Astrocyte of the spinal cord (primary cell): ENCODE data around the gene KLF7.

ENCODE experiments used
- DNase-seq: peaks from one replicate; pipeline ENCODE4 v3.0.0; 2011; ENCODE audit warnings: low read depth, low spot score
- H3K4me3 ChIP-seq: 2 replicates; pipeline ENCODE4 v1.5.1; 2011; ENCODE audit warnings: low read depth, mild to moderate bottlenecking, low read length, moderate library complexity
- in situ Hi-C: cut with HindIII; loops from 2 replicates; pipeline ENCODE4 v1.10.0; 2017; ENCODE audit warnings: low sequenced_read_pairs
- TF ChIP-seq, protein P1 (sequence below): IDR thresholded peaks from 2 replicates; pipeline ENCODE4 v1.5.1; 2012; ENCODE audit warnings: low read depth, mild to moderate bottlenecking, low read length, inconsistent platforms

The KLF7 gene

DNA sequence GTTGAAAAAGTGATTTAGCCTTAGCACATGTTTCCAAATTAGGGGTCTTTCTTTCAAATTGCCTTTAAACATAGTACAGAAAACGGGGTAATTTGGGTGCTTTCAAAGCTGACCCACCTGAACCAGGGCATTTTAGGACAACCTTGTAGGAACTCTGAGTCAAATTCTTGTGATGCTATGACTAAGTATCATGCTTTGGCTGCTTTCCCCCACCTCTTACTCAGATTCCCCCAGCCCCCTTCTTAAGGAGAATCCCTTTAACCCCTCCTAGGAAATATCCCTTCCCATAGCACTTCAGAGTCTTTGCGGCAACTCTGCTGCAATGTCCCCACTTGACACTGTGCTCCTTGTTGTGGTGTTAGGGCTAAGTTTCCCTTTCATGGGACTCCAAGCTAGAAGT lies 18.6 kb upstream of the KLF7 start:
- peak; percentile 46 for DNase-seq
- no peak overlapping the region for H3K4me3 ChIP-seq
- in situ Hi-C loops, result no loop called here
- TF ChIP-seq, protein P1, sequence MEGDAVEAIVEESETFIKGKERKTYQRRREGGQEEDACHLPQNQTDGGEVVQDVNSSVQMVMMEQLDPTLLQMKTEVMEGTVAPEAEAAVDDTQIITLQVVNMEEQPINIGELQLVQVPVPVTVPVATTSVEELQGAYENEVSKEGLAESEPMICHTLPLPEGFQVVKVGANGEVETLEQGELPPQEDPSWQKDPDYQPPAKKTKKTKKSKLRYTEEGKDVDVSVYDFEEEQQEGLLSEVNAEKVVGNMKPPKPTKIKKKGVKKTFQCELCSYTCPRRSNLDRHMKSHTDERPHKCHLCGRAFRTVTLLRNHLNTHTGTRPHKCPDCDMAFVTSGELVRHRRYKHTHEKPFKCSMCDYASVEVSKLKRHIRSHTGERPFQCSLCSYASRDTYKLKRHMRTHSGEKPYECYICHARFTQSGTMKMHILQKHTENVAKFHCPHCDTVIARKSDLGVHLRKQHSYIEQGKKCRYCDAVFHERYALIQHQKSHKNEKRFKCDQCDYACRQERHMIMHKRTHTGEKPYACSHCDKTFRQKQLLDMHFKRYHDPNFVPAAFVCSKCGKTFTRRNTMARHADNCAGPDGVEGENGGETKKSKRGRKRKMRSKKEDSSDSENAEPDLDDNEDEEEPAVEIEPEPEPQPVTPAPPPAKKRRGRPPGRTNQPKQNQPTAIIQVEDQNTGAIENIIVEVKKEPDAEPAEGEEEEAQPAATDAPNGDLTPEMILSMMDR, result no peak

DNA sequence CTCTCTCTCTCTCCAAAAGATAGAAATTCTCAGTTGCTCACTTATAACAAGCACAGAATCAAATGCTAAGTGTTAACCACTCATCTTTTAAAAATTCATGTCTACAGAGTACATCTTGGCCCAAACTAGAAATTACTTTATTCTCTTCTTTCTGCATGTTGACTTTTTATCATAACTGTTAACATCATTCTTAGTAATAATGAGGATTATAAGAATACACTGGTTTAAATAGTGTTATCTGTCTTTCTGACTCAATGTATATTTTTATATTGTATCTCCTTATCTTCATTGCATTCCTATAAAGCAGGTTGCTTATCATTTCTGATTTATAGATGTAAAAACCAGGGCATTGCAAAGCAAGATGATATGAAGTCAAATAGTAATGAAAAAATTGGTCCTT lies 17.8 kb upstream of the KLF7 start:
- no peak overlapping the region for H3K4me3 ChIP-seq
- TF ChIP-seq, protein P1, result no peak
- in situ Hi-C loops, result no loop called here
- no peak for DNase-seq

DNA sequence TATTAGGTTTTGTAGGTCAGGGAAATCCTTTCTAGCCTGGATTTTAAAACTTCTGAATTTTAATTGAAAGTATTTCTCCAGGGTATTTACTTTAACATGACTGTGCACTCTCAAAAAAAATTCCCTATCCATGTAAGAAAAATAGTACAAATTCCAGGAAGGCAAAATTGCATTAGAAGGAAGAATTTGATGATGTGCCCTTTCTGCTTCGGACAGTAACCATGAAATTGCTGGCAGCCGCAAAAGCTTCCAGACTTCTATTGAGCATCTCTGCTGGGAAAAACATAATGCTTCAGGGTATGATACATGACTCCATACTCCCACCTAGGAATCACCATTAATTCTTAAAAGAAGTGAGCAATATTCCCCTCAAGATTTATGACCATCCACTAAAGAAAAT lies 17.2 kb upstream of the KLF7 start:
- TF ChIP-seq, protein P1, result no peak
- in situ Hi-C loops, result no loop called here
- DNase-seq, result peak; percentile 26

DNA sequence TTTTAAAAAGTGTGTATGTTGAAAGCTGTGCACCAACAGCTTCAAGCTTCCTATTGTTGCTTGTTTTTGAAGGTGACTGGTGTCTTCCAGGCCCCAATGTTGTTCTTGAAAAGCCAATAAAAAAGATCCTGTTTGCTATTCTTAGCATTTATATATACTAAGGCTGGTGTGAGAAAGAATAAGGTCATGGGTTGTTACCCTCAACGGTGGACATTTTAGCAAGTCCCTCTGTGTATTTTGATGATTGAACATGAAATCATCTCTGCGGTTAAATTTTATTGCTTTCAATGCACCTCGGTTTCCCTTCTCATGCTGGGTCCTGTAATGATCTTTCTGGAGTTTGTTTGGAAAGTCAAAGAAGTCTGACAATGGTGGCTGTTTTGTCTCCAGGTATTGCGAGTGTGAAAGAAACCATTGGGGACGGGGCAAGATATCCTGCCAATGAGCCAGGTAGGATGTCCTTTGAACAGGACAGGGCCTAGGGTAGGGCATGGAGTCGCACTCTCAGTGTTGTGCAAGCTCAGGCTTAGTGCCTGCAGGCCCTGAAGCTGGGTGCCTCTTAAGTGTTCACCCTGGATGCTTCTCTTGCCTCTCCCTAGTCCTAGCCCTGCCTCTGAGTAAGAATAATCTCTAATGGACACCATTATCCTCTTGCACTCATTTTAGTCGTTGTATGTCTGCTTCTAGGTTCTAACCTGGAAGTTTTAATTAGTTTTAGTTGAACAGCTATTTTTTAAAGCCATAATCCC lies 16.0 kb upstream of the KLF7 start:
- TF ChIP-seq, protein P1, result no peak
- no peak overlapping the region for H3K4me3 ChIP-seq
- DNase-seq, result no peak
- in situ Hi-C loops, result no loop called here

More for the DNA sequence above, 17.2 kb upstream of the KLF7 start:
- no peak overlapping the region for H3K4me3 ChIP-seq

DNA sequence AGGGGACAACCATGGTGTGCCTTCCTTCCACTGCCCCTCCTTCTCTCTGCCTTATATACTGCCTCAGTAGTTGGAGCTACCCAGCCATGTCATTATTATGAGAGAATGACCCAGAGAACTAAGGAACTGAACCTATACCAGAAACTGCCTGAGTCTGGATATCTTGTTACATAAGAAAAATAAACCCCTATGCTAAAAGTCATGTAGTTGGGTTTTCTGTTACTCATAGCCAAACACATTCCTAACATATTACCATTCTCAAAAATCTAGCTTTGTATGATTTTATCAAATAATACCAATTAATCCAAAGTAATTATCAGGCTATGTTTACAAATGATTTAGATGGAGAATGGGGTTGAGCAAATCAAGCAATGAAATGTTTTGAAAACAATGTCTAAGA lies 15.0 kb upstream of the KLF7 start:
- no peak overlapping the region for H3K4me3 ChIP-seq
- TF ChIP-seq, protein P1, result no peak
- DNase-seq, result peak; percentile 61
- in situ Hi-C loops, result no loop called here

DNA sequence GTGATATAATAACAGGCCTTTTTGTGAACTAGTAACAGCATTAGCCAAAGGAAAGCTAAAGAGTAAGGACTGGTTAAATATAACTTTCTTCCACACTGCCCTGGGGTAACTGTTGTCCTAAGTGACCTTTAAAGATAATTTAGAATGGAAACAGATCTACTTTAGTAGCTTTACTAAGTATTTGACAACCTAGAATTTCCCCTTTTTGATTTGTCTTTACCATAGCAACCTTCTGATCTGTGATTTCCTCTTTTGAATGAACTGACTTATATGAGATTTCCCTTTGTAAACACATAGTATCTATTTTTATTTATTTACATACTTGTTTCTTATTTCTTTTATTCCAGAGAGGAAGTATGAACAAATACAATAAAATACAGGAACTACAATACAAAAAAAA lies 10.5 kb upstream of the KLF7 start:
- no peak for DNase-seq
- TF ChIP-seq, protein P1, result no peak
- in situ Hi-C loops, result no loop called here
- H3K4me3 ChIP-seq, result no peak overlapping the region
